GM18861 (cell line): ENCODE results near the gene IFNAR2.

Experiments used
- ATAC-seq: cut with Tn5 transposase; IDR thresholded peaks from one replicate; pipeline ENCODE4 v1.9.1; 2021; ENCODE audit not compliant: unreplicated experiment

IFNAR2 gene

GRCh38 chr21:33266050-33266788 lies 36.5 kb downstream of the IFNAR2 start, which contains the start of gene IL10RB:
TSS of gene IL10RB (plus strand) at chr21:33266367. CDS start at chr21:33266466, 99 bp downstream.
- no peak for ATAC-seq

GRCh38 chr21:33266789-33267135 lies 37.0 kb downstream of the IFNAR2 start:
- ATAC-seq = no peak

GRCh38 chr21:33267250-33267649 lies 37.5 kb downstream of the IFNAR2 start:
- no peak for ATAC-seq

GRCh38 chr21:33268393-33268736 lies 38.6 kb downstream of the IFNAR2 start:
- no peak for ATAC-seq

GRCh38 chr21:33268737-33269441 lies 39.2 kb downstream of the IFNAR2 start:
- peak; percentile 65 for ATAC-seq

- no peak for ATAC-seq
Measured at GRCh38 chr21:33270986-33271385, 41.2 kb downstream of the IFNAR2 start.

GRCh38 chr21:33273044-33273443 lies 43.3 kb downstream of the IFNAR2 start:
- no peak for ATAC-seq

GRCh38 chr21:33278721-33279120 lies 49.0 kb downstream of the IFNAR2 start:
- ATAC-seq = no peak

GRCh38 chr21:33279330-33279820 lies 49.6 kb downstream of the IFNAR2 start:
- no peak for ATAC-seq
